PC-9 (cell line): ENCODE data around the gene EPS15. TPM values are rescaled to one million over a fixed set of nuclear protein-coding genes. Genes with fewer than 3 reads are reported as not detected.

Experiments
- BruUV-seq: library from RNA; stranded (reverse); fragments of 400-500 nt; replicated peaks from 2 replicates; lab custom pipeline; 2021; lab: Mats Ljungman, UMichigan
- CTCF ChIA-PET: fragments of 300-600 bp; sonication (Branson Sonifier 250); formaldehyde crosslinking; loops from one replicate; lab custom pipeline; 2022; ENCODE audit warnings: antibody characterized with exemption; lab: Charles Lee
- POLR2A ChIA-PET: fragments of 300-600 bp; sonication (Branson Sonifier 250); formaldehyde crosslinking; loops from one replicate; lab custom pipeline; 2022; ENCODE audit warnings: antibody characterized with exemption; ENCODE audit not compliant: unreplicated experiment; lab: Charles Lee
- DNase-seq, 2 experiments: peaks; one replicate each; pipeline versions ENCODE4 v3.0.0 to v3.0.0-alpha.2; 2015 to 2022; ENCODE audit warnings: mixed read lengths in 1 of 2
- H2AFZ ChIP-seq: fragments of 200-600 bp; sonication (generic); 2 replicates; pipeline ENCODE4 v1.8.1; 2017; ENCODE audit warnings: antibody characterized with exemption
- H3F3A ChIP-seq: fragments of 200-600 bp; sonication (generic); 2 replicates; pipeline ENCODE4 v1.8.1; 2017; ENCODE audit warnings: antibody characterized with exemption, mild to moderate bottlenecking, low read depth; ENCODE audit not compliant: insufficient read depth
- H3K27ac ChIP-seq: fragments of 200-600 bp; sonication (generic); 2 replicates; pipeline ENCODE4 v1.6.1; 2016; ENCODE audit warnings: mixed run types
- H3K27me3 ChIP-seq: fragments of 200-600 bp; sonication (generic); 2 replicates; pipeline ENCODE4 v1.6.1; 2016; ENCODE audit warnings: low read depth, mixed run types; ENCODE audit not compliant: insufficient read depth
- H3K36me3 ChIP-seq: fragments of 200-600 bp; sonication (generic); 2 replicates; pipeline ENCODE4 v1.6.1; 2016; ENCODE audit warnings: low read depth, mixed run types
- H3K4me1 ChIP-seq: fragments of 200-600 bp; sonication (generic); replicated peaks from 2 replicates; pipeline ENCODE4 v1.6.1; 2016; ENCODE audit warnings: mixed run types; ENCODE audit not compliant: insufficient read depth
- H3K4me2 ChIP-seq: fragments of 200-600 bp; sonication (generic); 2 replicates; pipeline ENCODE4 v1.6.1; 2017; ENCODE audit warnings: mixed run types
- H3K4me3 ChIP-seq: fragments of 200-600 bp; sonication (generic); 2 replicates; pipeline ENCODE4 v1.6.1; 2016; ENCODE audit warnings: mixed run types
- H3K79me2 ChIP-seq: fragments of 200-600 bp; sonication (generic); 2 replicates; pipeline ENCODE4 v1.6.1; 2017; ENCODE audit warnings: low read depth, mixed run types
- H3K9me2 ChIP-seq: fragments of 200-600 bp; sonication (generic); 2 replicates; pipeline ENCODE4 v1.8.1; 2017; ENCODE audit warnings: mild to moderate bottlenecking; ENCODE audit not compliant: insufficient read depth
- H3K9me3 ChIP-seq: fragments of 200-600 bp; sonication (generic); 2 replicates; pipeline ENCODE4 v1.8.1; 2016; ENCODE audit warnings: low read depth; ENCODE audit not compliant: insufficient read depth
- H4K20me1 ChIP-seq: fragments of 200-600 bp; sonication (generic); 2 replicates; pipeline ENCODE4 v1.8.1; 2017; ENCODE audit not compliant: insufficient read depth
- EZH2 ChIP-seq: fragments of 200-600 bp; sonication (generic); IDR thresholded peaks from 2 replicates; pipeline ENCODE4 v1.8.0; 2017; ENCODE audit warnings: antibody characterized with exemption, low read depth
- intact Hi-C: fragments of 100-400 bp; cut with micrococcal nuclease; formaldehyde crosslinking; loops from one replicate; pipeline ENCODE4 v1.10.0; 2022; ENCODE audit not compliant: unreplicated experiment
- total RNA-seq: library from RNA; stranded (reverse); gene quantifications from 2 replicates; pipeline ENCODE4 v1.2.3, GENCODE V29; 2021
- TF ChIP-seq, protein P1 (sequence below): fragments of 200-600 bp; sonication (generic); conservative IDR thresholded peaks from 2 replicates; pipeline ENCODE4 v1.6.1; 2017; ENCODE audit warnings: mixed run types, antibody characterized with exemption, mild to moderate bottlenecking, moderate library complexity

EPS15 gene
- total RNA-seq, 1 experiment from 2014 or later, result 60.1 TPM

DNA sequence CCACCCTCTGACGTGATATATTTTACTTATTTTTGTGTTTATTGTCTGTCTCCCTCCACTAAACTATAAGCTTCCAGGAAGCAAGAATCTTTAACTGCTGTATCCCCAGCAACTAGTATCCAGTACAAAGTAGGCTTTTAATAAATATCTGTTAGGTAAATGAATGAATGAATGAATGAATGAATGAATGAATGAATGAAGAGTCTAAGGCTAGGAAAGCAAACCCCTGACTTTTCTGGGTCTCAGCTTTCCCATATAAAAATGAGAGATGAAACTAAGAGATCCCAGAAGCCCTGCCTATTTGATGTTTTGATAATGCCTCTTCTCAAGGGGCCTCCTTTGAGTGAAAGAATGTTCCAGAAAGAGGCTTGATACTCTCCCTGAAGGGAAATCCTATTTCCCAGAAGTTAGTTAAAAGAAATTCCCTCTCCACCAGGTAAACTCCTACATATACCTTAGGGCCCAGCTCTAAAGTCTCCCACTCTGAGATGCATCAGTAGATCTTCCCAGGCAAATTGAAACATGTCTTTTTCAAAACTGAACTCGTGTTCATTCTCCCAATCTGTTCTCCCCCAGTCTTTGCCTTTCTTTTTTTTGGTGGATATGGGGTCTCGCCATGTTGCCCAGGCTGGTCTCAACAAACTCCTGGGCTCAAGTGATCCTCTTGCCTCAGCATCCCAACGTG lies 196.5 kb downstream of the EPS15 start:
- BruUV-seq, result no TSS peak
- no peaks in the 10 kb centered on the region for H3K27me3 ChIP-seq
- H3F3A ChIP-seq, result no peaks in the 10 kb centered on the region; the same call in 1 of the 2 replicates
- H3K4me3 ChIP-seq, result no peak overlapping the region
- H3K4me1 ChIP-seq, result no peaks in the 10 kb centered on the region
- H2AFZ ChIP-seq, result no peak overlapping the region
- no peaks in the 10 kb centered on the region for H3K79me2 ChIP-seq
- DNase-seq, result no peak
- no peaks in the 10 kb centered on the region for H3K9me2 ChIP-seq
- ChIA-PET CTCF (interaction anchor here (0.6 kb wide), 1 partner anchor 31 kb away, joined by 4 read pairs; no protein-coding TSS in a partner anchor), POLR2A (no interaction called here)
- TF ChIP-seq, protein P1, sequence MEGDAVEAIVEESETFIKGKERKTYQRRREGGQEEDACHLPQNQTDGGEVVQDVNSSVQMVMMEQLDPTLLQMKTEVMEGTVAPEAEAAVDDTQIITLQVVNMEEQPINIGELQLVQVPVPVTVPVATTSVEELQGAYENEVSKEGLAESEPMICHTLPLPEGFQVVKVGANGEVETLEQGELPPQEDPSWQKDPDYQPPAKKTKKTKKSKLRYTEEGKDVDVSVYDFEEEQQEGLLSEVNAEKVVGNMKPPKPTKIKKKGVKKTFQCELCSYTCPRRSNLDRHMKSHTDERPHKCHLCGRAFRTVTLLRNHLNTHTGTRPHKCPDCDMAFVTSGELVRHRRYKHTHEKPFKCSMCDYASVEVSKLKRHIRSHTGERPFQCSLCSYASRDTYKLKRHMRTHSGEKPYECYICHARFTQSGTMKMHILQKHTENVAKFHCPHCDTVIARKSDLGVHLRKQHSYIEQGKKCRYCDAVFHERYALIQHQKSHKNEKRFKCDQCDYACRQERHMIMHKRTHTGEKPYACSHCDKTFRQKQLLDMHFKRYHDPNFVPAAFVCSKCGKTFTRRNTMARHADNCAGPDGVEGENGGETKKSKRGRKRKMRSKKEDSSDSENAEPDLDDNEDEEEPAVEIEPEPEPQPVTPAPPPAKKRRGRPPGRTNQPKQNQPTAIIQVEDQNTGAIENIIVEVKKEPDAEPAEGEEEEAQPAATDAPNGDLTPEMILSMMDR, result no peak
- TF ChIP-seq EZH2, result no peak
- H3K9me3 ChIP-seq, result no peaks in the 10 kb centered on the region
- H4K20me1 ChIP-seq, result no peaks in the 10 kb centered on the region
- H3K27ac ChIP-seq, result no peak overlapping the region
- no peak overlapping the region for H3K4me2 ChIP-seq
- intact Hi-C loops, result no loop called here
- no peaks in the 10 kb centered on the region for H3K36me3 ChIP-seq

GRCh38 chr1:51321924-51322280 lies 197.2 kb downstream of the EPS15 start:
- BruUV-seq, result no TSS peak
- Histone ChIP-seq H3K4me2 (no peak overlapping the region), H3F3A (no peaks in the 10 kb centered on the region; the same call in 1 of the 2 replicates), H3K9me2 (no peaks in the 10 kb centered on the region), H3K9me3 (no peaks in the 10 kb centered on the region), H3K4me1 (no peaks in the 10 kb centered on the region), H3K27me3 (no peaks in the 10 kb centered on the region), H2AFZ (no peak overlapping the region), H3K4me3 (no peak overlapping the region), H3K27ac (no peak overlapping the region), H3K79me2 (no peaks in the 10 kb centered on the region), H3K36me3 (no peaks in the 10 kb centered on the region), H4K20me1 (no peaks in the 10 kb centered on the region)
- TF ChIP-seq, protein P1, result no peak
- TF ChIP-seq EZH2, result no peak
- intact Hi-C loops, result no loop called here
- CTCF ChIA-PET, result interaction anchor here (0.6 kb wide), 1 partner anchor 31 kb away, joined by 4 read pairs; no protein-coding TSS in a partner anchor
- POLR2A ChIA-PET, result no interaction called here
- no peak for DNase-seq

DNA sequence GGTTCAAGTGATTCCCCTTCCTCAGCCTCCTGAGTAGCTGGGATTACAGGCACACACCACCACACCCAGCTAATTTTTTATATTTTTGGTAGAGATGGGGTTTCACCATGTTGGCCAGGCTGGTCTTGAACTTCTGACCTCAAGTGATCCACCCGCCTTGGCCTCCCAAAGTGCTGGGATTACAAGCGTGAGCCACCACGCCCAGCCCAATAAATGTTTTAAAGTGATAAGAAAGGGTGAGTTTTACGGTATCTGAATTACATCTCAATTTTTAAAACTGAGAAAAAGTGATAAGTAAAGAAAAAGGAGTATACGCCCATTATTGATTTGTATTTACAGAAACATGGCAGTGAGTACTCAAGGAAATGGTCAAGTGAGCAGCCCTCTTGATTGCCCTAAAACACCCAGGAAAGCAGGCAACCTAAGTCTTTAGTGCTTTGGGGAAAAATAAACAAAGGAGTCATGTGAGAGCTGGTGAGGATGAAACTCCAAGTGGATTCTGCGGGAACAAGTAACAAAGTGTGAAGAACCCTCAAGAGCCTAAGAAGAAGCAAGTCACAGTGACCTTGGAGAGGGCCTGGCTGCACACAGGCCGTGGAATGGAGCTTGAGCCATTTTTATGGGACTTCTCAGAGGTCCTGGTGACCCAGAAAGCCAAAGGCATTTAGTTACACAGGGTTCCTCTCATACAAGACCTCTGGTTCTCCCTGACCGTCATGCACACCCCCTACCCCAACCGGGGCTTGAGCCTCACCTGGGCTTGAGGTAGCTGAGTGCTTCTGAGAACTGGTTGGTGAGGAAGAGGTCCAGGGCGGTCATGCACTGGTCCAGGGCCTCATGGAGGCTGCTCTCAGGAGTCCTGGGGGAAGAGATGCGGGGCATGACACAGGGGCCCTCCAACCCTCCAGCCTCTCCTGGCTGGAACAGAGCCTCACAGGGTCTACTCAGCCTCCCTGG lies 197.8 kb downstream of the EPS15 start:
- Histone ChIP-seq H3K27ac (no peak overlapping the region), H4K20me1 (no peaks in the 10 kb centered on the region), H3K9me3 (no peaks in the 10 kb centered on the region), H3K36me3 (no peaks in the 10 kb centered on the region), H3K27me3 (no peaks in the 10 kb centered on the region), H3K9me2 (no peaks in the 10 kb centered on the region), H2AFZ (no peak overlapping the region), H3K4me2 (no peak overlapping the region), H3K4me3 (no peak overlapping the region), H3F3A (no peaks in the 10 kb centered on the region; the same call in 1 of the 2 replicates), H3K79me2 (no peaks in the 10 kb centered on the region), H3K4me1 (no peaks in the 10 kb centered on the region)
- DNase-seq, result no peak
- no TSS peak for BruUV-seq
- POLR2A ChIA-PET, result no interaction called here
- CTCF ChIA-PET, result no interaction called here
- intact Hi-C loops, result no loop called here
- TF ChIP-seq, protein P1, result no peak
- TF ChIP-seq EZH2, result no peak
